OCI-M2 (cell line): ENCODE results near the gene MIA3.

Experiments used
- DNase-seq: peaks from one replicate; lab custom pipeline; 2025; ENCODE audit not compliant: unreplicated experiment; lab: John Stamatoyannopoulos, UW

Gene MIA3

DNA sequence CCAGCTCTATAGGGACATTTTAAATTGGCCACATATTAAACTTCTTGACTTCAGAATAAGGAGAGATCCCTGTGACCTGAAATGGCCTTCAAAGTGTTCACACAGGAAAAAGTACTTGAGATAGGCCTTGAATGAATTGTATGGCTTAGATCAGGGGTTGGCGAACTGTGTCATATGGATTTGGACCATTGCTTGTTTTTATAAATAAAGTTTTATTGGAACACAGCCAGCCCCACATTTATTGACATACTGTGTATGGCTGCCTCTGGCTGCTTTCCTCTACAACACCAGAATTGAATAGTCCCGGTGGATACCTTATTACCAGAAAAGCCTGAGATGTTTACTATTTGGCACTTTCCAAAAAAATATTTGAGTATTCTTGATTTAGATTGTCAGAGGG is 98.5 kb downstream of the MIA3 start:
- DNase-seq: no peak
